Large intestine (tissue), 3 donors: ENCODE results near the gene TULP4. TPM values are rescaled to one million over a fixed set of nuclear protein-coding genes. Genes with fewer than 3 reads are reported as not detected.
"Not testable (repeated sequence)": the region's sequence is repeated elsewhere in the genome, so short reads cannot be mapped to it uniquely, and the experiment has no call there.

Experiments used
- DNase-seq, 2 donors: peaks; one replicate each; pipeline versions ENCODE4 v3.0.0 to v3.0.0-alpha.2; 2013
- H3K27ac ChIP-seq: one replicate; pipeline ENCODE4 v1.5.1; 2013; ENCODE audit warnings: low read length
- H3K27me3 ChIP-seq: 2 replicates; pipeline ENCODE4 v1.6.1; 2013; ENCODE audit warnings: low read length; ENCODE audit not compliant: control insufficient read depth, insufficient read depth
- H3K36me3 ChIP-seq: 2 replicates; pipeline ENCODE4 v1.6.1; 2013; ENCODE audit warnings: low read length; ENCODE audit not compliant: control insufficient read depth, insufficient read depth
- H3K4me1 ChIP-seq: one replicate; pipeline ENCODE4 v1.6.1; 2013; ENCODE audit warnings: low read length; ENCODE audit not compliant: control insufficient read depth, insufficient read depth
- H3K4me3 ChIP-seq: one replicate; pipeline ENCODE4 v1.5.1; 2013; ENCODE audit warnings: low read length
- H3K9me3 ChIP-seq: one replicate; pipeline ENCODE4 v1.6.1; 2013; ENCODE audit warnings: mild to moderate bottlenecking, low read depth, low read length, moderate library complexity; ENCODE audit not compliant: control insufficient read depth
- whole genome bisulfite sequencing: methylation state at CpG from one replicate; pipeline ENCODE4 v1.1.5; 2013; ENCODE audit warnings: low lambda C conversion rate; ENCODE audit not compliant: insufficient coverage; 5-methylcytosine and 5-hydroxymethylcytosine counted together
- polyA plus RNA-seq: library from polyadenylated mRNA; unstranded; fragments of 120-200 nt; gene quantifications from one replicate; pipeline ENCODE4 v1.2.1, GENCODE V29; 2013

TULP4 gene
- polyA plus RNA-seq, 1 donor: 25.8 TPM

DNA sequence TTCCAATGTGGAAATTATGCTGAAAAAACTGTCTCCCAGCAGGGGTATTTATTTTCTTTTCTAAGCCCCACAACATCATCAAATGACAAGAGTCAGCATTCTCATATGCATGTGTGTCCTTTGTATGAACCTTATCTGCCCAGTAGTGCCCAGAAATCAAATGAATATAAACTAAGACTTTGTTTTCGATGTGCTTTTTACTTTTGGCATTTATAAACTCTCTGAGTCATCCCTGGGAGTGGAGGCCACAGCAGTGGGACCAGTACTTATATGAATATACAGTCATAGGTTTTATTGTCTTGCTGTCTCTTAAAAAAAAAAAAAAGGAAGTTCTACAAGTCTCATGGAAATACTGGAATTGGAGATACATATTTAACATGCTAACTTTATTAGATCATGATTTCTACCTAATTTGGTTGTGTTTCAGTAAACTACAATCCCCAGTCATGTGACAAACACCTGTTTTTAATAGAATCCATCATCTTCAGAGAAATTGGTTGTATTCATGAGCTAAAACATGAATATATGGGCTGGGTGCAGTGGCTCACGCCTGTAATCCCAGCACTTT, 148.4 kb downstream of the TULP4 start:
- peaks cover 8% of the 10 kb centered on the region for H3K4me1 ChIP-seq
- peaks cover 45% of the 10 kb centered on the region for H3K36me3 ChIP-seq
- no peaks in the 10 kb centered on the region for H3K27me3 ChIP-seq
- H3K4me3 ChIP-seq: no peak overlapping the region
- H3K9me3 ChIP-seq: no peaks in the 10 kb centered on the region
- no CpG with 5 or more reads among the region's 2 CpGs for WGBS
- H3K27ac ChIP-seq: no peak overlapping the region
- DNase-seq: no peak

DNA sequence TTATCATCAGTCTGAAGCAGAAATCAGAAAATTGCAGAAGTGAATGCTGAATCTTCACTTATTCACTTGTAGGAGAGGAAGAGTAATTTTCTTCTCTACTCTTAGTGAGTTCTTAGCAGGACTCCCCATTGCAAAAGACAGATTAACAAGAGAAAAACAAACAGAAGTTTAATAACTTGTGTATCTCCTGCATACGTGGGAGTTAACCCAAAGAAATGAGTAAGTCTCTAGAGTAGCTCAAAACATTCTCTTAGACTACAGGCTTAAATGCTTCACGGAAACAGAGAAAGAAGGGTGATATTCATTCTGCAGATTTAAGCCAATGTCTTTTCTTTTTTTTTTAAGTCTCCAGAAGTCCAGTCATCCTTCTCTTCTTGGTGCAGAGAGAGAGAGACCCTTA, 149.7 kb downstream of the TULP4 start:
- no peak overlapping the region for H3K27ac ChIP-seq
- no peaks in the 10 kb centered on the region for H3K27me3 ChIP-seq
- peaks cover 7% of the 10 kb centered on the region for H3K4me1 ChIP-seq
- H3K9me3 ChIP-seq: no peaks in the 10 kb centered on the region
- no CpG with 5 or more reads among the region's 2 CpGs for WGBS
- H3K4me3 ChIP-seq: no peak overlapping the region
- no peak for DNase-seq
- peaks cover 50% of the 10 kb centered on the region for H3K36me3 ChIP-seq

DNA sequence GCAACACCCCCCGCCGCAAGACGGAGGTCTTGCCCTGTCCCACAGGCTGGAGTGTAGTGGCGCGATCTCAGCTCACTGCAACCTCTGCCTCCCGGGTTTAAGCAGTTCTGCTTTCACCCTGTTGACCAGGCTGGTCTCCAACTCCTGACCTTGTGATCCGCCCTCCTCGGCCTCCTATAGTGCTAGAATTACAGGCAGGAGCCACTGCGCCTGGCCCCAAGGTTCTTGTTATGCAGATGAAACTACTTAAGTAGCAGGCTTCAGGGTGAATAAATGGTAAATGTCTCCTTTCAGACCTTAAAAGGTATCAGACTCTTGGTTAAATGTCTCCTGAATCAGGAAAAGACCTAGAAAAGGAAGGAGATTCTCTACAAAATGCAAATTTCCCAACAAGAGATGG, 152.2 kb downstream of the TULP4 start:
- WGBS: no CpG with 5 or more reads among the region's 9 CpGs
- no peaks in the 10 kb centered on the region for H3K27me3 ChIP-seq
- DNase-seq: no peak

DNA sequence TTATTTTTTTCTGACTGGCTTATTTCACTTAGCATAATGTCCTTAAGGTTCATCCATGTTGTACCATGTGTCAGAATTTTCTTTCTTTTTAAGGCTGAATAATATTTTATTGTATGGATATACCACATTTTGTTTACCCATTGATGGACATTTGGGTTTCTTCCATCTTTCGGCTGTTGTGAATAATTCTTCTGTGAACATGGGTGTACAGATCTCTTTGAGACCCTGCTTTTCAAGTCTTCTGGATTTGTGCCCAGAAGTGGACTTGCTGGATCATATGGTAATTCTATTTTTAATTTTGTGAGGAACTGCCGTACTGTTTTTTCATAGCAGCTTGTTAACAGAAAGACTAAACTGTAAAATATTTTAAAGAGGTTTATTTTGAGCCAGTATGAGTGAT, 153.0 kb downstream of the TULP4 start:
- Histone ChIP-seq H3K4me1 (no peaks in the 10 kb centered on the region), H3K27me3 (no peaks in the 10 kb centered on the region), H3K4me3 (no peak overlapping the region), H3K36me3 (peaks cover 44% of the 10 kb centered on the region), H3K27ac (no peak overlapping the region), H3K9me3 (no peaks in the 10 kb centered on the region)
- no CpG with 5 or more reads among the region's 2 CpGs for WGBS
- DNase-seq: no peak

More for the DNA sequence above, 152.2 kb downstream of the TULP4 start:
- H3K9me3 ChIP-seq: no peaks in the 10 kb centered on the region
- H3K36me3 ChIP-seq: peaks cover 51% of the 10 kb centered on the region
- no peaks in the 10 kb centered on the region for H3K4me1 ChIP-seq
- no peak overlapping the region for H3K4me3 ChIP-seq
- H3K27ac ChIP-seq: no peak overlapping the region

DNA sequence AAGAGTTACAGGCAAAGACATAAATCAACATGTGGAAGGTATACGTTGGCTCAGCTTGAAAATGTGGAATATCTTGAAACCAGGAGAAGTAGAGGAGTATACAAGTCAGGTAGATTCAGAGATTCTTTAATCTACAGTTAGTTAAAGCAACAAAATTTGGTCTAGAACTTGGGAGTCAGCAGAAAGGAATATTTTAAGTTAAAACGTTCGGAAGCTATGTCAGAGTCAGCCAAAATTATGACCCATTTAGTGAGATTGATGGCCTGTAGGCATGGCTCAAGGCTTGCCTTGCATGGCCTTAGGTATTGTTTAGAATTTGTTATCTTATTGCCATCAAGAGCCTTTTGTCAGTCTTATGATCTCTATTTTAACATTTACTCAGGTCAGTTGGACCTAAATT, 153.5 kb downstream of the TULP4 start:
- Histone ChIP-seq H3K4me3 (no peak overlapping the region), H3K27ac (no peak overlapping the region), H3K27me3 (no peaks in the 10 kb centered on the region), H3K36me3 (peaks cover 44% of the 10 kb centered on the region), H3K4me1 (no peaks in the 10 kb centered on the region), H3K9me3 (no peaks in the 10 kb centered on the region)
- DNase-seq: no peak
- 67% methylated on average over 1 of the region's 3 CpGs for WGBS

DNA sequence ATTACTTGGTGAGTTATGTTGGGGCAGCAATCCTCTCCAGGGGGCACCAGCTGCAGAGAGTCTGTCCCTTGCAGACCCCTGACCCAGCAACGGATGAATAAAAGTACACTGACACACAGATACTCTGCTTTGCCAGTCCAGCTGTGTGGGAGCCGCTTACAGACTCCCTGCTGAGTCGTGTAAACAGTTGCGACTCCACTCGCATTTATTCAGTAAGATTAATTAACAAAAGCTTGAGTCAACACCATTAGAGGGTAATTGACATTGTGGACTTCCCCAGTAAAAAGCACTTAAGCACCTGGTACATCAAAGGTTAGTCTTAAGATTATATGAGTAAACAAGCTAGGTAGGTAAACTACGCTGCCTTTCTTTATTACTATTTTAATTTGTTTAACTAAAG, 155.7 kb downstream of the TULP4 start:
- Histone ChIP-seq H3K36me3 (peaks cover 46% of the 10 kb centered on the region), H3K9me3 (no peaks in the 10 kb centered on the region), H3K4me3 (no peak overlapping the region), H3K27me3 (no peaks in the 10 kb centered on the region), H3K4me1 (no peaks in the 10 kb centered on the region), H3K27ac (no peak overlapping the region)
- DNase-seq: no peak
- WGBS: 57% methylated on average over 1 of the region's 6 CpGs

DNA sequence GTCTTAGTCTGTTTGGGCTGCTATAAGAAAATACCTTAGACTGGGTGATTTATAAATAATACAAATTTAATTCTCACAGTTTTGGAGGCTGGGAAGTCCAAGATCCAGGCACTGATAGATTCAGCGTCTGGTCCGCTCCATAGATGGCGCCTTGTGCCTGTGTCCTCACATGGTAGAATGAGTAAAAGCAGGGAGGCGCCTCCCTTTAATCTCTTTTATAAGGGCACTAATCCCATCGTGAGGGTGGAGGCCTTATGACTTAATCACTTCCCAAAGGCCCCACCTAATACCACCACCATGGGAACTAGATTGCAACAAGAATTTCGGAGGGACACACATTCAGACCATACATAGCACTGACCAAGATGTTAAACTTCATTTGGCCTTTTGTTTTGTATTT, 156.4 kb downstream of the TULP4 start:
- no CpG with 5 or more reads among the region's 6 CpGs for WGBS
- Histone ChIP-seq H3K9me3 (no peaks in the 10 kb centered on the region), H3K4me3 (no peak overlapping the region), H3K27me3 (no peaks in the 10 kb centered on the region), H3K4me1 (no peaks in the 10 kb centered on the region), H3K27ac (no peak overlapping the region), H3K36me3 (peaks cover 41% of the 10 kb centered on the region)
- no peak for DNase-seq

DNA sequence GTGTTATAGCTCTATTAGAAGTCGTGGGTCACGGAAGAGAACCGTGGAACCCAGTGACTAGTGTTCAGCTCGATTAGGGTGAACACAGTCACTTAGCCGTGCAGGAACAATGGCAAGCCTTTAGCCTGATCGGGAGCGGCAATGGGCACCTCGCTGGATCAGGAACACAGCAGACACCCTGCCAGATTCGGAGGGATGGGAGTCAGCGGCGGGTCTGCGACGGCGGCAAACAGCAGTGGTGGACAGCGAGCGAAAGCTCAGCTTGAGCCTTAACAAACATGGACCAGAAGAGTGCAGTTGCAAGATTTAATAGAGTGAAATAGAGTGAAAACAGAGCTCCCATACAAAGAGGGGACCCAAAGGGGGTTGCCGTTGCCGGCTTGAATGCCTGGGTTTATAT, 157.8 kb downstream of the TULP4 start:
- not testable (repeated sequence) for H3K4me1 ChIP-seq, H3K27ac ChIP-seq, DNase-seq, H3K4me3 ChIP-seq, H3K9me3 ChIP-seq, H3K27me3 ChIP-seq
- H3K36me3 ChIP-seq: peaks cover 29% of the 10 kb centered on the region
- no CpG with 5 or more reads among the region's 18 CpGs for WGBS

DNA sequence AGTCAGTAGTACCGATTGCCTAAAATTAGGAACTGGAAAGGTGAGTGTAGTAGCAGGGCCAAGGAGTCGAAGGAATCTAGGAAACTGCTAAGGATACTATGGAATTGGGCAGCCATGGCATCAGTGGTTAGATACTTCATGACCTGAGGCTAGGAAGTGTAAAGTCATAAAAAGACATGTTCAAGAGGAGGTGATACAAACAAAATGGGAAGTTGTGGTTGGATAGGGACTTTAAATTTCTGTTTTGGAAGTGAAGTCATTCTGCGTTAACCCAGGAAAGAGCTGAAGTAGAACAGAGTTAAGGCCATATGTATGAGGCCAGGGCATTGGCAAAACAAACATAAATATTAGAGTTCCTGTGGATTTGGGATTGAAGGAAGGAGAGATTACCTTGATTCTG, 159.1 kb downstream of the TULP4 start:
- no peak overlapping the region for H3K4me3 ChIP-seq
- 100% methylated on average over 1 of the region's 3 CpGs for WGBS
- H3K4me1 ChIP-seq: peaks cover 3% of the 10 kb centered on the region
- no peaks in the 10 kb centered on the region for H3K9me3 ChIP-seq
- peaks cover 27% of the 10 kb centered on the region for H3K36me3 ChIP-seq
- no peak overlapping the region for H3K27ac ChIP-seq
- no peak for DNase-seq
- no peaks in the 10 kb centered on the region for H3K27me3 ChIP-seq

DNA sequence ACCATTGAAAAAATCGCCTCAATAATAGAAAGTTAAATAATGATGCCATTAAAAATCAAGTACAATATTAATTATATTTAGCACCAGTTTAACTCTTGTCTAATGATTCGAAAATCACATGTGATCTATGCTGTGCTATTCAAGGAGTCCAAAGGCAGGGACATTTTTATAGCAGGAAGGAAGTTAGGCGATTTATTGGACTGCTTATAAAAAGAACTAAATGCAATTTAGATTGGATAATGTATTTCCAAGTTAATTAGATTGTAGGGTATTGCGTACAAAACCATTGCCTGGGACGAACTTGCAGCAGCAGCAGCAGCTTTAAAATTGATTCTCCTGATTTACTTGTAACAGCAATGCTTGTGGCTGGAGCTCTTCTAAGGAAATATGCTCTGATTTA, 160.2 kb downstream of the TULP4 start:
- H3K27me3 ChIP-seq: no peaks in the 10 kb centered on the region
- no peak overlapping the region for H3K4me3 ChIP-seq
- H3K4me1 ChIP-seq: peaks cover 3% of the 10 kb centered on the region
- H3K27ac ChIP-seq: no peak overlapping the region
- WGBS: 100% methylated on average over 1 of the region's 5 CpGs
- peaks cover 24% of the 10 kb centered on the region for H3K36me3 ChIP-seq
- DNase-seq: no peak
- H3K9me3 ChIP-seq: no peaks in the 10 kb centered on the region

DNA sequence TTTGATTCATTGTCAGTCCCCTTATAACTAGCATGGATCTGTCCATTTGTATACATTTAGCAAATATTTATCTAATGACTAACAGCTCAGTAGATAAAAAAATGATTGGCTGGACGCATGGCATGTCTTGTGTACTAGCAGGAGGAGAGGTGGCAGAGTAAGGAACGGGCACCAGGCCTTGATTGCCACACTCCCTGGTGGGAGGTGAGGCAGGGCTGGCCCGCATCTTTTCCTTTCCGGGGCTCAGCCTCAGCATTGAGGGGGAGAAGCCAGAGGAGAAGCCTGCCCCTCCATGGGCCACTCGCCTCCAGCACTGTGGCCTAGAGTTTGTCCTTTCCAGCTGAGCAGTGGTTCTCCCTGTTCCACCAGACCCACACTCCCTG, 162.7 kb downstream of the TULP4 start:
- no CpG with 5 or more reads among the region's 5 CpGs for WGBS
- Histone ChIP-seq H3K27me3 (no peaks in the 10 kb centered on the region), H3K4me1 (peaks cover 3% of the 10 kb centered on the region), H3K27ac (peak overlapping the region; percentile 32), H3K4me3 (no peak overlapping the region), H3K36me3 (peaks cover 30% of the 10 kb centered on the region), H3K9me3 (no peaks in the 10 kb centered on the region)
- DNase-seq: no peak
